HG03558 (cell line): Measurements from ENCODE around the gene PALLD.

ENCODE experiments used
- ATAC-seq: cut with Tn5 transposase; IDR thresholded peaks from one replicate; pipeline ENCODE4 v1.9.1; 2021; ENCODE audit warnings: moderate number of reproducible peaks; ENCODE audit not compliant: unreplicated experiment; ENCODE audit errors: extremely low read depth

PALLD gene

DNA sequence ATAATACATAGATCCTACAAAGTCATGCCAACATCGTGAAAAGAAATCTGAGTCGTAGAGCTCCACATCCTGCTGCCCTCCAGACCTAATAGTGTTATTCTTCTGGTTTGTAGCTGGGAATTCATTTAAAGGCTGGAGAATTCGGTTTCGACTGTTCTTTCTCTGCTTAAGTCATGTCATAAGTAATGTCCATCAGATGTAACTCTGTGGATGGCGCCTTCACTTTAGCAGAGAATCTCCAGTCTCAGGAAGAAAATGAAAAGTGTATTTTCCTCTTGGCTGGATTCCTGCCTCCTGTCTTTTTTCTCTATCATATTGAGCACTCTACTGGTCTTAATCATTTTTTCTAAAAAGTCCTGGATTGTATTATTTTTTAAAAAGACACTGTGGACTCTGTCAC, 117.0 kb downstream of the PALLD start:
- no peak for ATAC-seq

DNA sequence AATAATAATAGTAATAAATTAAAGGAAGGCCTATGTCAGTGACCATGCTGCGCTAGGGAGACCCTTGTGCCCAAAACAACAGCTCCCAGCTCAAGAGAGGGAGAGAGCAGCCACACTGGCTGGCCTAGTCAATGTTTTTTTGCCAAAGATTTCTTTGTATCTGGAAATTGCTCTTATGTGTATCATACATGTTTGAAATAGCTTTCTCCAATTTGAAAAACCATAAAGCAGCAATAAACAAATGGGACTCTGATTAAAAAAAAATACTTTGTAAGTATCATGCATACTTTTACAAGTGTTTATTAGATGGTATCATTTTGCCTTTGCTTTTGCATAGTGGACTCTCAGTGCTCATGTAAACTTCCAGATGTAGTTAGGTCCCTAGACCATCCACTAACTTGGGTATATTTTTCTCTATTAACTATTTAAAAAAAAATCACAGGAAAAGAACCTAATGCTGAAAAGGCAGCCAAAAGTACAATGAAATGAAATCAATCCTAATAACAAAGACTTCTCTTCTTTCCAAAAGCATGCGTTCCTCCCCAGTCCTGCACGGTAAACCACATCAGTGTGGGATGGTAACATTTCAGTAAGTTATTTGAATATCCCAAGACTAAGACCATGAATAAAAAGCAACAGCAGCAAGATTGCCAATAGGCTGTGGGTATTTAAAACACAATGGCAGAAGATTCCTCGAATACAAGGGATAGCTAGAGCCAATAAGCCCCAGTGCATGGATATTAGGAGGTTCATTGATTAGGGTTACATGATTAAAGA, 117.6 kb downstream of the PALLD start:
- ATAC-seq: no peak

DNA sequence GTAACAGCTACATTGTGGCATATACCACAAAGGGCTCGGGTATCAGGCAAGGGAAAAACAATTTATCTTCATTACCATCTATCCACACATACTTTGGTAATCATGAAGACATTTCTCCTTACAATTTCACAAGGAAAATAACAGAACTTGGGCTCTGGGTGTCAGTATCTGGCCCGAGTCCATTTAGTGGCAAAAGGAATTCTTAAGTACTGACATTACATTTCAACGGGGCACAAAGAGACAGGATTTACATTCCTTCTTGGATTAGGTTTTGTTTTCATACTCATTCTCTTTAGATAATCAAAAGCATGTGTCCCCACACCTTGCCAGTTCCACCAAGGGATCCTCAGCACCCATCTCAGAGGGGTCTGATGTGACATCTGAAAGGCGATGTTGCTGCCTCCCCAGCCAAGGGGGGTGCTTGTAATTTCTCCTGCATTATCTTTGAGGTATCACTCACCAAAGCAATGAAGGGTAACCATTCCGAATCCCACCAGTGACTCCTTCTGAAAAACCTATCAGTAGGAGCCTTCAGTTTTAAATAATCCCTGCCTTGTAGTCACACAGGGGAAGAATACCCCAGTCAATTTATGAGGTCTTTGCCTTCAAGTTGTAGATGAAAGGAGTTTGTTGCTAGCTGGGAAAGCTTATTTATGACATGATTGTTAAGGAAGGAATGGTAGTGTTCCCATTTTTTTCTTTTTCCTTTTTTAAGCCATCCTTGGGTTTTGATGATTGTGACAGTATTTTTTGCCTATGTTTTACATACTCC, 118.6 kb downstream of the PALLD start:
- no peak for ATAC-seq

DNA sequence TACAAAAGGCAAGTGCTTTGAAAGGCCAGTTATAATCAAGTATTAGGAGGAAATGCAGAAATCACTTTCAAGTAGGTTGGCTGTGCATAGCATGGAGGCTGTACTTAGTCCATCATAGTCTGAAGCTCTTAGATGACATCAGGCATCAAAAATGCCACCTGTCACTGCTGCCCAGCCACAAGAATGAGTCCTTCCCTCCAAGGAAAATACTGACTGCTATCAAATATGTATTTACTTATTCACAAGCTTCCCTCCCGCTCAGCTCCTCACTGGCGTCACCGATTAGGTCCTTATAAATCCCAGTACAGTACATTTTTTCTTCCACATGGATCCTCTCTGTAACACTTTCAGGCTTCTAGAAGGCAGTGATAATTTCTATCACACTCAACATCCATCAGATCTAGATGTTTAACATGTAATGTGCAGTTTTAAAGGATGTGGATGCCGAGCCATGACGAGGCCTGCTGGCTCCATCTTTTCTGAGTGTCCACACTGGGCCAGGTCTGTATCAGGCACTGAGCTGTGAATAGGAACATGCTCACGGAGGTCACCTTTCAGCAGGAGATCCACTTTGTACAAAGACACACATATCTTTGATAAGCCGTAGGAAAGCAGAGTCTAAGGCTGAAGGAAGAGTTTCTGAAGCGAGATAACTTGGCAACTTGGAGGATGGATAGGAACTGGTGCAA, 121.9 kb downstream of the PALLD start:
- ATAC-seq: no peak

DNA sequence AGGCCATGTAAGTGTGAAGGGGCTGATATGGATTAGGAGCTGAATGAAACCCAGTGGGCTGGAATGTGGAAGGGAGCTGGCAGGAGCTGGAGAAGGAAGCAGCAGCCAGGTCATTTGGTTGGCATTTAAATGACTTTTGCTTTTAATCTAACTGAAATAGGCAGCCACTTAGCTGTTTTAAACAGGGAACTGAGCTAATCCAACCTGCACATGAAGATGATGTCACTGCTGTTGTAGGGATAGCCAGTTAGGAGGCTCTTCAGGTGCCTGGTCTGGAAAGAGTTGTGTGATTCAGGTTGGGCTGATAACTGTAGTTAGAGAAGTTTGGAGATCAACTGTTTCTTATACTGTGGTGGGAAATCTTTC, 122.4 kb downstream of the PALLD start:
- ATAC-seq: no peak

DNA sequence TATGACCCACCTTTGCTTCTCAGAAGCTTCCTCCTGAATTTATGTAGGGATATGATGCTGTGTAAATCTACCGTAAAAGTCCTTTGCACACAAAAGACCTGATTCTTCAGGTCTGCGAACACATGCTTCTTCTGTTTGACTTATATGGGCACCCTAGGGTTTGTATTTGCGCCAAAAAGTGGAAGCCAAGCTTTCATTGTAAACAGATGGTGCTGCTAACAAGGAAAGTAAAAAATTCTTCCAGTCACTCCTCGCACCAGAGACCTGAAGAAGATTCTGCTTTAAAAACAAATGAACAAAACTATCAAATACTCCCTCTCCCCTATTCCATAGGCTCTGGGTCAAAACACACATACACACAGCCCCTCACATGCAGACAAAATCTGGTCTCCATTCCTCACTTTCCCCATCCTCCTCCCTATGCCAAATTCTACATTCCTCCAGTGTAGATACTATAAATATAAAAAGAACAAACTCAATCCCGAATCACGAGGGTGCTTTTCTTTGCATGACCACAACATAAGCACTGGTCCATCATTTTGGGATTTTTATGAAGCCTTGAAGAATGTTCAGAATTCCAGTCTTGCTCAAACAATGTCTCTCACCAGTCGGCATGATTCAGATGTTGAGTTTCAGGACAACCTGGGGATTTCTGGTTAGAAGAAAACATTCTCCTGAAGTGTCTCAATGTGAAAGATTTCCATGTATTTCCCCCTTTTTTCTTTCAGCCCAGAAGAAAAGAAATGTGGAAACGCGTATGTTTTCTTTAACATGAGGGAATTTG, 125.1 kb downstream of the PALLD start:
- no peak for ATAC-seq

DNA sequence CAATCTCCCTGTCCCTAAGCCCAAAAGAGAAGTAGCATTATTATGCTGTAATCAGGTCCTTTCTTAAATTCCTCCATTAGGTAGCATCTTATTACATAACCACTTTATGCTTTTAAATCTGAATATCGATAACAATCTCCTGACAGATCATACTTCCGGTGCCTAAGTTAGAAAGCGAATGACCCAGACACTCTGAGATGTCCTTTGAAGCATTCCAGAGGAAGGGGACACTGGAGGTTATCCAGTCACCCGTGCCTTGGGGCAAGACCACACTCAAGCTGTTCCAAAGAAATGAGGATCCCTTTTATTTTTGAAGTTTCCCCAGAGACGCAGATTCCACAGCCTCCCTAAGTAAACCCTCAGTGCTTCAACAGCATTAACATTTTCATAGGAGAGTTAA, 125.7 kb downstream of the PALLD start:
- no peak for ATAC-seq

DNA sequence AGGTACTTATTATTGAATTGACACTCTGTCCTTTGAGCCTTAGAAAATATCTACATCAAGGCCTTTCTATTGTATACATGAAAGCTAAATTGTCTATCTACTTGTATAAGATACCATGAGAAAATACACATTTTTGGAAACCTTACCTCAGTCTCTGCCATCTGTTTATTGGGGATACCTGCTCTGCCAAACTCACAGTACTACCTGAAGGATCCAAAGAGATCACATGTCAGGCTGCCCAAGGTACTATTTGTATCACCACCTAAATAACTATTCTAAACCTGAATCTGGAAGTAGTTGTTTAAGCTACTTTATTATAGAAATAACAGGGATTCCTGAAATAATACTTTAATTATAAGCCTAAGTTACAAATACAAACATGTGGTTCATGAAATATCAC, 126.2 kb downstream of the PALLD start:
- ATAC-seq: no peak

DNA sequence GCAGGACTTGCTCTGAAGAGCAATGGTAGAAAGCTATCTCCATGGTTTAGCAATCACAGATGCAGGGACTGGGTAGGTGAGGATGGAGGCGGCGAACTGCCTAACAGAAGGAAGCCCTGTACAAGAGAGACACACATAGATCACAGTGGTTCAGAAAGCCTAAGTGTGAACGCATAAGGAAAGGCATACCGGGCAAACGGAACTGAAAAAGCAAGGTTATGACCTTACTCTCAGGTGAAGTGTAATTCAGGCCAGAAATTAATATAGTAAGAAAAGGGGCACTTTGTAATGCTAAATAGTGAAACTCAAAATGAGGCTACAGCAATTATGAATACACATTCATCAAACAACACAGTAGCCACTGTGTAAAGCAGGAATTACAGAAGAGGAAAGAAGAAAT, 126.6 kb downstream of the PALLD start:
- no peak for ATAC-seq

DNA sequence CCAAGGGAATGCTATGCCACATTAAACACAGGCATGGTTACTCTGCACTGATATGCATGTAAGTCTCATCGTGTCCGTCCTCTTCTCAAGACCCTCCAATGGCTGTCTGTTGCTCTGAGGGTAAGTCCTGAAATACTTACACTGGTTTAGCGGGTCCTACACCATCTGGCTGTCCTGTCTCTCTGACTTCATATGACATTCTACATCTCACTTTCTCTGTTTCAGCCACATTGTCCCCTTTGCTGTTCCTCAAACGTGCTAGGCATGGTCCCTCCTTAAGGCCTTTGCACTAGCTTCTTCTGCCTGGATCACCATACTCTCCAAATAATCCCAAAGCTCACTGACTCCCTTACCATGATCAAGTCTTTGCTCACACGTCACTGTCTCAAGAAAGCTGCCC, 131.4 kb downstream of the PALLD start:
- no peak for ATAC-seq

DNA sequence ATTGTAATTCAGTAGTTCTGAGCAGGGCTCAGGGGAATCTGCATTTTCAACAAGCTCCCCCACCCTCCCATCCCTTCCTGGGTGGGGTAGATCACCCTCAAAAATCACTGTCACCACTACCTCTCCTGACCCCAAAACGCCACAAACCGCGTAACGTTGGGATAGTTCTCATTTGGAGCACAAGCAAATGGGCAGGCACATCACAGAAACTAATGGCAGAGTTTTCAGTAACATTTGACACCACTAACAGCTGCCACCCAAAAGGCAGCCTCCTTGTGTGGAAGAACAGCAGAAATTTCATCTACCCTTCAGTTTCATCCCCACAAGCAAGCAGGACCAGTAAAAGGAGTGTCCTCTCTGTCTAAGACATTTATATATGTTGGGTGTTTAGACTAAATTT, 132.7 kb downstream of the PALLD start:
- ATAC-seq: no peak

DNA sequence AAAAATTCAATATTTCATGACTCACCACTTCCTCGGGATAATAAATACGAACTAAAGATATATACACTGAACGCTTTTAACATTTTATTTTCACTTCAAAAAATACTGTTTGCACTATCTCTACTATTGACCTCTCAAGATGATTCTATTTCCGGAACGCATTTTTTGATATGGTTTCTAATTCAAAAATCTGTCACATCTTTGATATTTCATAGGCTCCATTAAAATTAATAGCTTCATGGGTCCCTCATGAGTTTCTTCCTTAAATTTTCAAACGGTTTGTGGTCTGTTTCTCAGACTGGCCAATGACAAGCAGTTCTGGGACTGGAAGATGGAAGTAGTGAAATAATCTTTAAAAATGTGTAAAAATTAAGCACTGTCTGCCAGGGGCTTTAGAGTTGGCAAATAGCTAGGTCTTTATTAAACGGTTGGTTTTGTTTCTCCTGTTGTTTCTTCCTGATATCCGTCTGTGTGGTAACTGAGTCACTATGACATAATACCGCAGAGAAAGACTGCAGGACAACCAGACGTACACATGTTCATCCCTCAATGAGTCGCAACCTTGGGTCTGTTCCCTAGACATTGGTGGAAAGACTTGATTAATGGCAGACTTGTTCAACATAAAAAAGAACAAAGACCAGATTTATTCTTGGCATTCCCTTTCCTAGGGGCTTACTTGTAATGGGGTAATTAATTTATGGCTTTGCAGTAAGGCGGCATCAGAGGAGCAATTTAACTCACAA, 133.8 kb downstream of the PALLD start:
- no peak for ATAC-seq

DNA sequence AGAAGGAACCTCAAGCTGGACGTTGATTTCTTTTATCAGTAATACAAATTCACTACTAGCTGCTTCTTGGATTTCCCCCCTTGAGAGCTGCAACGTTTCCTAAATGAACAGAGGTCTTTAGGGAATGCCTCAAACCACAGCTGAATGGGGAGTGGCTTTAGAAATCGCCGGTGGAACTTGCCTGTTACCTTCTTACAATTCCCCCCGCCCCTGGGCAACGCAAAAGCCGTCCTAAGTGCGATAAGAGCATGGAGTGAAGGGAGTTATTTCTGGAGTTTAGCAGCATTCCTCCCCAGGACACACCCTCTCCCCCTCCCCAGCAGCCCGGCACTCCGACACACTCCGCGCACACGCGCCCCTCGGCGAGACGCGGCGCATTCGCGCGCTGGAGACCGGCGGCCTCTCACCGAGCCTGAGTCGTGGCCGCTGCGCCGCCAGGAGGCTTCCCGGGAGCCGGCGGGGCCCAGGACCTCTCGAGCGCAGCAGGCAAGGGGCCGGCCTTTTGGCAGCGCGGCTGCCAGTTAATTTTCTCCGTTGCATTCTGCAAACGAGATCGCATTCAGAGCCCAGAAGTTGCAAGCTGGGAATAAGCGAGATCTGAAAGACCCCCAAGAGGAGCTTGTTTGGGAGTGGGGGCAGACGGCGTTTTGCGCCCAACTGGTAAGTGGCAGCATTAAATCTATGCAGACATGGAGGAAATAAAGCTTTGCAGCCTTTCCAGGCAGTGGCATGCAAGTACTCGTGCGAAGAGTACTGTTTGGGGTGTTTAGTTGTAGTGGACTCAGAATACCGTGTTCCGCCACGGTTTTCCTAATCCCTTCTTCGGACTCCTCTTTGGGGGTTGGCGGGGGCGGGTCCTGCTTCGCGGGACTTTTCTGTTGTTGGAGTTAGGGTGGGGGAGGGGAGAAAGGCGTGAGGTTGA, 134.7 kb downstream of the PALLD start:
- no peak for ATAC-seq

DNA sequence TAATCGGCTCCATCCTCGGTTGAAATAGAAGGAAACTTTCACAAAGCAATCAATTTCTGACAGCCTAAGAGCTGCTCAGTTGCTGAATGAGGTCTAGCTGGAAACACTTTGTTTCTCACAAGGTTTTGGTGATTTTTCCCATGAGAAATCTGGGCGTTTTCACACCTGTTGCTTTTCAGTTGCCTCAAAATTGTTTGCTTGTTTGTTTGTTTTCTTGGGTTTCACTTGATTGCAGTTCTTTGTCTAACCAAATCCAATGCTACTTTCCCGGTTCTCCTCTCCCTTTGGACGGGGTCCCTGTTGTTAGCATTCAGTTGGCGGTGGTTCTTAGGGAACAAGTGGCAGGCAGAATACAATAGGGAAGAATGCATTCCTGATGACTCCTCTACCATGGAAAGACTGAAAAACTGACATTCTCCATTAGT, 135.5 kb downstream of the PALLD start:
- no peak for ATAC-seq

DNA sequence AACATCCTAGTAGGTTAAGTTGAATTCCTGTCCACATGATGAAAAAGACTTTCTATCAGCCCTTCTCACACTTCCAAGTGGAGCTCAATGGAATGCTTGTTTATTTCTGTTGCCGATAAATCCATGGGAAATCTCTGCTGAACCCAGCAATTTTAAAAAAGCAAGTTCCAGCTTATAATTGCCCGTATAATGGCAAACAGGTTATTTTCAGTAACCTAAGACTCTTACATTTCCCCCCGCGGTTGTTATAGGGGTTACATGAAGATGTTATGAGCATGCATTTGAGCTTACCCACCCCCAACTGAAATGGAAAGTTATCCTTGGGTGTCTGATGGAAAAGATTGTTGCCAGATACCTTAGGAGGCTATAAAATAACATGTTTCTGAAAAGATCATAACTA, 136.2 kb downstream of the PALLD start:
- ATAC-seq: no peak

DNA sequence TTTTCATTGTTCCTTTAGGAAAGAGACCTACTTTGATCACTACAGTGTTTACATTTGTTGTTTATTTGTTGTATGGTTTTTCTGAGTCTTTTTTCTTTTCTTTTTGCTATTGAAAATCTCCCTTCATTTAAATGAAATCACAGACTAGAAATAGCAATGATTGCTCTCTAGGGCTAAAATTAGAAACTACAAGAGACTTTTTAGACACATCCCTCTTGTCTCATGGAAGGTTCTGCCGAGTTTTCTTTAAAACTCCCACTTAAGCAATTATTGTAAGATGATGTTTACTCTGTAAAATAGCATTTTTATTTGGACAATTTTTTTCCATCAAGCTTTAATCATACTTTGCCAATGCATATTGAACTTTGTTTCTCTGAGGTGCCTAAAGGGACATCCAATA, 136.6 kb downstream of the PALLD start:
- ATAC-seq: no peak

DNA sequence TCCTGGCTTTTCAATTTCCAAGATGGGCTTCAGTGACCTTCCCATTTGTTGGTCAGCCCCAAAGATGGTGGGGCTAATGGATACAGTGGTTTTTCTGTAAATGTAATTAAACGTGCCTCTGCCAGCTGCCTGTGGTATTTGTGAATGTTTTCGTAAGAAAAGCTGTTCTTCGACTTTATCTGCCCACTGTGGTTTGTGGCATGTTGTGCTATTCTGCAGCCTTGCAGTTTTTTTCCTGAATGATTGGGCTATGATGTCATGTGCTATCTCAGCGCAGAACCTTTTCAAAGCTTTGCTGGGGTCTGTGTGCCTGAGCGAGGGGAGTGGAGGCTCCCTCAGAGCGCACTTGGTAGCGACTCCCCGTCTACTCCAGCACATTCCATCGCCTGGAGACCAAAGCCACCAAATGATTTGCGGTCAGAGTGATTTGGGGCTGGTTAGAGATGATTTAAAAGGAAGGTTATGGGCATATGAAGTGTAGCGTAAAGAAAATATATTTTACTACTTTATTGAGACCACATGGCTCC, 137.5 kb downstream of the PALLD start:
- ATAC-seq: no peak

DNA sequence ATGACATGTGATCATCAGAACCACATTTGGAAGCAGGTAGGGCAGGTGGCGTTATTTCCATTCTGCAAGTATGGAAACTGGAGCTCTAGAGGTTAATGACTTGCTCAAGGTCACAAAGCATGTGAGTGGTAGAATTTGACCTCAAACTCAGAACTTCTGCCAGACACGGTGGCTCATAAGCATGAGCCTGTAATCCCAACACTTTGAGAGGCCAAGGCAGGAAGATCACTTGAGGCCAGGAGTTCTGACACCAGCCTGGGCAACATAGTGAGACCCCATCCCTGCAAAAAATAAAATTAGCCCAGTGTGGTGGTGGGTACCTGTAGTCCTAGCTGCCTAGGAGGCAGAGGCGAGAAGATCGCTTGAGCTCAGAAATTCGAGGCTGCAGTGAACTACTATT, 139.2 kb downstream of the PALLD start:
- ATAC-seq: no peak
